PFSK-1 (cell line): Measurements from ENCODE around the gene DPP6.

Experiments
- FOXP2 ChIP-seq: optimal IDR thresholded peaks from 2 replicates; pipeline ENCODE3; 2011; ENCODE audit warnings: borderline replicate concordance, control low read depth, inconsistent platforms; ENCODE audit not compliant: insufficient read depth; ENCODE audit errors: extremely low read length, extremely low read depth
- POLR2AphosphoS5 ChIP-seq: IDR thresholded peaks from 2 replicates; pipeline ENCODE4 v1.6.1; 2012; ENCODE audit warnings: low read depth, mild to moderate bottlenecking, control low read depth, low read length, moderate library complexity
- SIN3A ChIP-seq: IDR thresholded peaks from 2 replicates; pipeline ENCODE4 v1.6.1; 2012; ENCODE audit warnings: mild to moderate bottlenecking, low read length, moderate library complexity, borderline replicate concordance; ENCODE audit not compliant: insufficient read depth
- TAF1 ChIP-seq: IDR thresholded peaks from 2 replicates; pipeline ENCODE4 v1.6.1; 2012; ENCODE audit warnings: low read length, control low read depth, borderline replicate concordance; ENCODE audit not compliant: insufficient read depth
- TF ChIP-seq, protein P1 (sequence below), 2 experiments: IDR thresholded peaks; 2 replicates each; pipeline versions ENCODE4 v1.6.1 to v1.8.0; 2011 to 2012; ENCODE audit warnings: low read depth in 2 of 2, low read length in 2 of 2, control low read depth in 1 of 2, inconsistent platforms in 1 of 2, mild to moderate bottlenecking in 1 of 2, moderate library complexity in 1 of 2; ENCODE audit not compliant: insufficient read depth in 1 of 2

Gene DPP6

DNA sequence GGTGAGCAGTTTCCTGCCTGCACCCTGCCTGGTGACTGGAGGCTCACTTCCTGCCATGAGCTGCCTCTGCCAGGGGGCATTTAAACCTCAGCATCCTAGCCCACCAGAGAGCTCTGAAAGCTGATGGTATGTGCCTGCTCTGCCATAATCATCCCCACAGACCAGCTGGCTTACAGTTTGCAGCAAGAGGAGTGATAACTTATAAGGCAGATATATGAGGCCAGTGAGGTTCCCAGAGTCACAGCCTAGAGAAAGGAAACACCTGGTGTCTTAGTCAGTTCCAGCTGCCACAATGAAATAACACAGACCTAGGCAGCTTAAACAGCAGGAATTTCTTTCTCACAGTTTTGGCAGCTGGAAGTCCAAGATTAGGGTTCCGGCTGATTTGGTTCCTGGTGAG is 718.8 kb downstream of the DPP6 start:
- TF ChIP-seq TAF1 (no peak), SIN3A (no peak), FOXP2 (no peak), POLR2AphosphoS5 (no peak)
- TF ChIP-seq, protein P1, sequence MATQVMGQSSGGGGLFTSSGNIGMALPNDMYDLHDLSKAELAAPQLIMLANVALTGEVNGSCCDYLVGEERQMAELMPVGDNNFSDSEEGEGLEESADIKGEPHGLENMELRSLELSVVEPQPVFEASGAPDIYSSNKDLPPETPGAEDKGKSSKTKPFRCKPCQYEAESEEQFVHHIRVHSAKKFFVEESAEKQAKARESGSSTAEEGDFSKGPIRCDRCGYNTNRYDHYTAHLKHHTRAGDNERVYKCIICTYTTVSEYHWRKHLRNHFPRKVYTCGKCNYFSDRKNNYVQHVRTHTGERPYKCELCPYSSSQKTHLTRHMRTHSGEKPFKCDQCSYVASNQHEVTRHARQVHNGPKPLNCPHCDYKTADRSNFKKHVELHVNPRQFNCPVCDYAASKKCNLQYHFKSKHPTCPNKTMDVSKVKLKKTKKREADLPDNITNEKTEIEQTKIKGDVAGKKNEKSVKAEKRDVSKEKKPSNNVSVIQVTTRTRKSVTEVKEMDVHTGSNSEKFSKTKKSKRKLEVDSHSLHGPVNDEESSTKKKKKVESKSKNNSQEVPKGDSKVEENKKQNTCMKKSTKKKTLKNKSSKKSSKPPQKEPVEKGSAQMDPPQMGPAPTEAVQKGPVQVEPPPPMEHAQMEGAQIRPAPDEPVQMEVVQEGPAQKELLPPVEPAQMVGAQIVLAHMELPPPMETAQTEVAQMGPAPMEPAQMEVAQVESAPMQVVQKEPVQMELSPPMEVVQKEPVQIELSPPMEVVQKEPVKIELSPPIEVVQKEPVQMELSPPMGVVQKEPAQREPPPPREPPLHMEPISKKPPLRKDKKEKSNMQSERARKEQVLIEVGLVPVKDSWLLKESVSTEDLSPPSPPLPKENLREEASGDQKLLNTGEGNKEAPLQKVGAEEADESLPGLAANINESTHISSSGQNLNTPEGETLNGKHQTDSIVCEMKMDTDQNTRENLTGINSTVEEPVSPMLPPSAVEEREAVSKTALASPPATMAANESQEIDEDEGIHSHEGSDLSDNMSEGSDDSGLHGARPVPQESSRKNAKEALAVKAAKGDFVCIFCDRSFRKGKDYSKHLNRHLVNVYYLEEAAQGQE (IDR thresholded peaks at IDR 0.05; ENCODE audit: insufficient read depth in 1 of 2, low read depth in 2 of 2, low read length in 2 of 2) = no peak

DNA sequence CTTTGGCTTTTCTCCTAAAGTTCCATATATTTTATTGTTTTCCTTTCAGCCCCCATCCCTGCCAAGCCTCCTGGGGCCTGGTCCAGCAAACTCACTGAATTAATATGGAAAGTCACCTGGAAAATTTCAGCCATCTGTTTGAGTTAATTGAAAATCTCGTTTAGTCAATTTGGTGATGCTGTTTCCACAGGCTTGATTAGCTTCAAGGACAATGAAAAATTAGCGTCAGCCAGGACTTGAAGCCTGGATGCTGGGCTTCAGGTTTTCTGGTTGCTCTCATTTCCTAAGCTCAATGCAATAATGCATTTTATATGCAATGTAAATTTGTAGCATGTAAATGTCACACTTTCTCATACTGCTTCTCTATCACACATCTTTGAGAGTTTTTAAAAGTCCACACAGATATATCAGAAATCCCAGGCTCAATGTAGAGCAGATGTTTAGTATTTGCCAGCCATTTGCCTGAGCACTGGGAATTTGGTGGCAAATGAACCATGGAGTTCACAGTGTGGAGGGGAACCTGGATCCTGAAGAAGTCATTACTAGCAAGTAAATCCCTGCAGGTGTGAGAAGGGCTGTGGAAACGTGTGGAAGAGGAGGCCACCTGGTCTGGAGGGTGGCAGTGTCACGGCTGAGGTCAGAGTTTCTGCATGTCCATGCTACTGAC is 722.2 kb downstream of the DPP6 start:
- TF ChIP-seq, protein P1 (IDR thresholded peaks at IDR 0.05; ENCODE audit: insufficient read depth in 1 of 2, low read depth in 2 of 2, low read length in 2 of 2) = no peak
- TF ChIP-seq FOXP2 = no peak

DNA sequence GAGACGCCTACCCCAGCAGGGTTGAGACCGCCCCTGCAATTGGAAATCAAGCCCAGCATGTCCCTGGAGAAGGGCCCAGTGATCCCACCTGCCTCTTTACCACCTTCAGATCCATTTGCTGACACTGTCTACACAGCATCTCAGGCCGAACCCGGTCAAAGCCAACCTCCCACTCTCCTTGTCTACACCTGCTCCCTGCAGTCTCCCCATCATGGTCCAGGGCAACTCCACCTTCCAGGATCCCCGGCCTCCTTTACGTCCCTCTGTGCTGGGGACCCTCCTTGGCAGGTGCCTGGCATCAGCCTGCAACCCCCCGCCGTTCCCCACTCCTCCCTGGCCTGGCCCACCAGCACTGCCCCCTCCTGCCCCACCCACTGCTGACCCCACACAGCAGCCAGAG is 723.5 kb downstream of the DPP6 start:
- TF ChIP-seq SIN3A = no peak
- TF ChIP-seq TAF1 = no peak
- TF ChIP-seq, protein P1 (IDR thresholded peaks at IDR 0.05; ENCODE audit: insufficient read depth in 1 of 2, low read depth in 2 of 2, low read length in 2 of 2) = no peak
- TF ChIP-seq POLR2AphosphoS5 = no peak
- TF ChIP-seq FOXP2 = no peak

DNA sequence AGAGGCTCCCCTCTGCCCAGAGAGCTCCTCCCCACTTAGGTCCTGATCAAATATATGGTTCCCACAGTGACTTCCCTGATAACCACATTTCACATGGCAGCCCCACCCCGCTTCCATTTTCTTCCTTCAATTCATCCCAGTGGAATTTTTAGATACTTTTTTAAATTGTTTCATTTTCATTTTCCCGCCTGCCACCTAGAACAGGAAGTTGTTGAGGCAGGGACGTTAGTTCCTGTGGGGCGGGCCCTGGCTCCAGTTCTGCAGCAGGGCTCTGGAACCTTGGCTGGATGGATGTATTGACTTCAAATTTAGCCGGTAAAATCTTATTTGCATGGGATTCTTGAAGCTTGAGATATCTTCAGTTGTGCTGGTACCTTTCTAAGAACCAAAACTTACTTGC is 724.2 kb downstream of the DPP6 start:
- TF ChIP-seq FOXP2 (no peak), SIN3A (no peak), POLR2AphosphoS5 (no peak), TAF1 (no peak)
- TF ChIP-seq, protein P1 (IDR thresholded peaks at IDR 0.05; ENCODE audit: insufficient read depth in 1 of 2, low read depth in 2 of 2, low read length in 2 of 2) = no peak

DNA sequence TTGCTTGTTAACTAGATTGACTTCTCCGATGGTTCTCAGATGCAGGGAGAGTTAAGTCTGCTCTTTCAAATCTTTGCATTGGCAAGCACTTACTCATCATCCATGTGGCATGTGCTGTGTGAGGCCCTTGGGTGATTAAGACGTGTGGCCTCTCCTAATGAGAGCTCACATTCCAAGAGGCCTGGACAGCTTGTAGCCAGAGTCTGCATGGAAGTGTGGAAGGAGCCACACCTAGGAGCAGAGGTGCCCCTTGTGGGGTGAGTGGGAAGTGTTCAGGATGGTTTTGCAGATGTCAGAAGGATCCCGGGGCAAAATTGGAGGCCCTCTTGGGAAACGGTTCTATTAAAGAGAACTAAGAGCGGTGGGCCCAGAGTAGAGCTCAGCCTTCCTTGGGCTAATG is 724.8 kb downstream of the DPP6 start:
- TF ChIP-seq, protein P1 (IDR thresholded peaks at IDR 0.05; ENCODE audit: insufficient read depth in 1 of 2, low read depth in 2 of 2, low read length in 2 of 2) = no peak
- no peak for TF ChIP-seq TAF1
- TF ChIP-seq SIN3A = no peak
- TF ChIP-seq POLR2AphosphoS5 = no peak
- no peak for TF ChIP-seq FOXP2
